Measurements from ENCODE around the gene HECW1.

GRCh38 chr7:43300121-43300520 is 187.7 kb downstream of the HECW1 start:
- TF ChIP-seq EZH2 (IDR thresholded peaks at IDR 0.05; ENCODE audit: low read length) = no peak
- TF ChIP-seq, protein P1, sequence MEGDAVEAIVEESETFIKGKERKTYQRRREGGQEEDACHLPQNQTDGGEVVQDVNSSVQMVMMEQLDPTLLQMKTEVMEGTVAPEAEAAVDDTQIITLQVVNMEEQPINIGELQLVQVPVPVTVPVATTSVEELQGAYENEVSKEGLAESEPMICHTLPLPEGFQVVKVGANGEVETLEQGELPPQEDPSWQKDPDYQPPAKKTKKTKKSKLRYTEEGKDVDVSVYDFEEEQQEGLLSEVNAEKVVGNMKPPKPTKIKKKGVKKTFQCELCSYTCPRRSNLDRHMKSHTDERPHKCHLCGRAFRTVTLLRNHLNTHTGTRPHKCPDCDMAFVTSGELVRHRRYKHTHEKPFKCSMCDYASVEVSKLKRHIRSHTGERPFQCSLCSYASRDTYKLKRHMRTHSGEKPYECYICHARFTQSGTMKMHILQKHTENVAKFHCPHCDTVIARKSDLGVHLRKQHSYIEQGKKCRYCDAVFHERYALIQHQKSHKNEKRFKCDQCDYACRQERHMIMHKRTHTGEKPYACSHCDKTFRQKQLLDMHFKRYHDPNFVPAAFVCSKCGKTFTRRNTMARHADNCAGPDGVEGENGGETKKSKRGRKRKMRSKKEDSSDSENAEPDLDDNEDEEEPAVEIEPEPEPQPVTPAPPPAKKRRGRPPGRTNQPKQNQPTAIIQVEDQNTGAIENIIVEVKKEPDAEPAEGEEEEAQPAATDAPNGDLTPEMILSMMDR (optimal IDR thresholded peaks at IDR 0.05 in 1 of 3, IDR thresholded peaks at IDR 0.05 in 1 of 3, conservative IDR thresholded peaks at IDR 0.05 in 1 of 3; ENCODE audit: extremely low read depth in 1 of 3, insufficient read depth in 2 of 3, low read length in 3 of 3) = no peak

Data from keratinocyte (primary cell).